RKO (cell line): Measurements from ENCODE around the gene PYGM.
"Not testable (repeated sequence)": the region's sequence is repeated elsewhere in the genome, so short reads cannot be mapped to it uniquely, and the experiment has no call there.

Source experiments
- DNase-seq: peaks from one replicate; pipeline ENCODE4 v3.0.0-alpha.2; 2016; ENCODE audit warnings: low spot score

The PYGM gene

DNA sequence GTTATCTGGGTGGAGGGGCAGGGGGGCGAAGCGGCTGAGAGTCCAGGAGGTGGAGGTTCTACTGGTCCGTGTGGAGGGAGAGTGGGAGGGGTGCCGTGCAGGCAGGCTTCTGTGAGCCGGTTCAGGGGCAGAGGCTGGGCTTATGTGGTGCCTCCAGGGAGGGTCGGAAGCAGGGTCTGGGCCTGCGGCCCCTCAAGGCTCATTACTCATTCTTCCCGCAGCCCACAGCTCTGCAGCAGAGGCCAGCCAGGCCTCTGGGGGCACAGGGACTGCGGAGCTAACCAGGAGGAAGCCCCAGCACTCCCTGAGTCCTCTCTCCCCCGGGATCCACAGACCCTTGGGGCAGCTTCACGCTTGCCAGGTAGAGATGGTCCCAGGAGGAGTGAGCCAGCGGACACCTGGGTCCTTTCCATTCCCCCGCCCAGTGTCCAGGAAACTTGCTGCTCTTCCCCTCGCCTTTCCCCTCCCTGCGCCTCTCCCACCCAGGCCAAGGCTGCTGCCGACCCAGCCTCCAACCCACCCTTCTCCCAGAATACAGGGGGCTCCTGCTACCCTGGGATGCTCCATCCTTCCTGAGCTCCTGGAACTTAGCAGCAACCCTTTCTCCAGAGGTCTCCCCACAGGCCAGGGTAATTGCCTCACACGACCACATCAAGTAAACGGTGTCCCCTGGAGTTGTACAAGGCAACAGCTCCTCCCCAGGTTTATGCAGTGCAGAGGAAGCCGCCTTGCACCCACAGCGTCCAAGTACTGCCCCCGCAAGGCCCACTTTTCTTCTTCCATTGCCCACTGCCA lies 43.1 kb downstream of the PYGM start:
- DNase-seq, result no peak

DNA sequence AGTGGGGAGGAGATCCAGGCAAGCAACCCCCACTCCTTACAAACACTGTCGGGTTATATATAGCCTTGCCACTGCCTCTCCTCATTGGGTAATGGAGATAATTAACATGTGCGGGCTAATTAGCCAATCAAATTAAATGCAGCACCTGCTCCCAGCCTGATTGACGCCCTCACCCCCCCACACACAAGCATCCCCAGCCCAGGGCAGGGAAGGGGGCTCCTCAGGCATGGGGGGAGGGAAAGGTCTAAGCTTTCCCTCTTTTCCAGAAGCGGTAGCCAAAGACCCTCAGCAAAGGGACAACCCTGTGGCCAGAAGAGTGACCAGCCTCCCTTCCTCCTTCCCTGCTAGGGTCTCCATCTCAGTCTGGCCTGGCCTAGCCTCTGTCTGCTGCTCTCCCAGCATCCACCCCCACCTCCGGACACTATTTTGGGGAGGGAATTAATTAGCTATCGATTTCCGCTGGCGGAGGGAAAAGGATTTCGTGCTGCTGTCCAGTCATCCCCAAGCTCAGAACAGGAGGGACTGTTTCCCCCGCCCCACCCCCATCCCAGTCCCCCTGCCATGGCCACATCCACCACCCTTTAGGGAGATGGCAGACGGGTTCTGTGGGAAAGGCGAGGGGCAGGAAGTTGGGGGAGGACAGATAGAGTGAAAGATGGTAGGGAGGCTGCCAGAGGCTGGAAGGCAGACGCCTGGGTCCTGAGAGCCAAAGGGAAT lies 43.9 kb downstream of the PYGM start:
- no peak for DNase-seq

DNA sequence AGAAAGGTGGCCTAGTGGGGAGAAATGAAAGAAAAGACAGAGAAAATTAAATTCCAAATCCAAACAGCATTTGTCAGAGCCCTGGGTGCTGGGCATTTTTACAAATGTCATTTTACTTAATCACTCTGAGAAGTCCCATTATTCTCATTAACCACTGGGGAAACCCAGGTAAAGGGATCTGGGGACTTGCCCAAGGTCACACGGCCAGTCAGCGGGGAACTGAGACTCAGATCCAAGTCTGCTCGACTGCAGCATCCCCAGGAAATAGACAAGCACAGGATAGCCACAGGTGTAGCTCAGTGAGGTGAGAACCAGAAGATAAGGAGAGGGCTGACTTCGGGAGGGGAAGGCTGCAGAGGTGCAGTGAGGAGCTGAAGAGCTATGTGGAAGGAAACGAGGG lies 44.7 kb downstream of the PYGM start:
- DNase-seq, result no peak

DNA sequence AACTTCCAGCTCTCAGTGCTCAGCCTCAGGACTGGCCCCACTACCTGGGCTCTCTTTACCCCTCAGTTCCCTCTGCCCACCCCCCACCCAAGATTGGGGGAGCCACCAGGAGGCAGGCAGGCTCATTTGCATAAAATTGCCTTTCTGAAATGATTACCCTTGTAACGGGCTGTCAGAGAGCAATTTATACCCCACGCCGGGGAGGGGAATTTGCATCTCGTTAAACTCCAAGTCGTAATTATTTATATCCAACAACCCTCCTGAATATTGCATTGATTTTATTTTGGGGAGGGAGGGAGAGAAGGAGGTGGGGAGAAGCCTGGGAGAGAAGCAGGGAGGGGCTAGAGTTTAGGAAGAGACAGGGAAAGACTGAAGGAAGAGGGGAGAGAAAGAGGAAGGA lies 45.1 kb downstream of the PYGM start:
- DNase-seq, result no peak

DNA sequence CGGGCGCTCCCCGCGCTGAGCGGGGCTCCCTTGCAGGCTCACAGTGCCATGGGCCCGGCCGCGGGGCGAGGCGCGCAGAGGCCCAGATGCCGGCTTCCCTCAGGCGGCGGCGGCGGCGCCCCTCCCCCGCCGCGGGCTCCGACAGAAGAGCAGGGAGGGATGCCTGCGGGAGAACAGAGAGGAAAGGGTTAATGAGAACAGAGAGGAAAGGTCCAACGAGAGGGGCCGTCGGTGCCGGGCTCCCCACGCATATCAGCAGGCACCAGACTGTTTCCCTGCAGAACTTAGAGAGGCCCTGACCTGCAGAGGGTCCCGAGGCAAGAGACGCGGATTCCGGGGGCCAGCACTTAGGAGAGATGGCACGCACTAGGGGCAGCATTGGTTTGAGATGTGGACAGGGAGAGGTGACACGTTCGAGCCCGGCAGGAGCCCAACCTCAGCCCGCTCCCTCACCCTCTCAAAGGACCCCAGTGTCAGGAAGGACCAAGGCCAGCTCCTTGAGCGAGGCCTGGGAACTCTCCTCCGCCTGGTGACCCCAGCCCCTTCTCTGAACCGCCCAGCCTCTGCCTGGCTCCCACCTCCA lies 45.9 kb downstream of the PYGM start:
- no peak for DNase-seq

DNA sequence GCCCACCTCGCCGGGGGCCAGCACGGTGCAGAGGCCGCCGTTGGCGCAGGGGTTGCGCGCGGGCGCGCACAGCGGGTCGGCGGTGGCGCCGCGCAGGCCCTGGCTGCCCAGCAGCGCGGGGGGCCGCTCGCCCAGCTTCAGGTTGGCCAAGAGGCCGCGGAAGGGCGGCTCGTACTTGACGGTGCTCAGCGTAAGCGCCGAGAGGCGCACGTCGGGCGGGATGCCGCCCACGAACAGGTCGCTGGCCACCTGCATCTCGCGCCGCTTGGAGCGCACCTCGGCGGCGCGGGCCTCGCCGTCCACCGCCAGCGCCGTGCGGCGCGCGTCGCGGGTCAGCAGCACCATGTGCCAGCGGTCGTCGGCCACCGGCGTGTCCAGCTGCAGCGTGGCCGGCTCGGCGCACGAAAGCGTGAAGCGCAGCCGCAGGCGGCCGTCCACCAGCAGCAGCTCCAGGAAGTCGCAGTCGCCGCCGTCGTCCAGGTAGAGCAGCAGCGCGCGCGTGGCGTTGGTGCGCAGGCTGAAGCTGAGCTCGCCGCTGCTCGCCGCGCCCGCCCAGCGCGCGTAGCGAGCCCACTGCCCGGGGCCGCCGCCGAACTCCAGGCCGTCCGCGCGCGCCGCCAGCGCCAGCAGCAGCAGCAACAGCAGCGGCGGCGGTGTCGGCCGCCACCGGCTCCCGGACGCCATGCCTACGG lies 46.6 kb downstream of the PYGM start:
- DNase-seq, result no peak

DNA sequence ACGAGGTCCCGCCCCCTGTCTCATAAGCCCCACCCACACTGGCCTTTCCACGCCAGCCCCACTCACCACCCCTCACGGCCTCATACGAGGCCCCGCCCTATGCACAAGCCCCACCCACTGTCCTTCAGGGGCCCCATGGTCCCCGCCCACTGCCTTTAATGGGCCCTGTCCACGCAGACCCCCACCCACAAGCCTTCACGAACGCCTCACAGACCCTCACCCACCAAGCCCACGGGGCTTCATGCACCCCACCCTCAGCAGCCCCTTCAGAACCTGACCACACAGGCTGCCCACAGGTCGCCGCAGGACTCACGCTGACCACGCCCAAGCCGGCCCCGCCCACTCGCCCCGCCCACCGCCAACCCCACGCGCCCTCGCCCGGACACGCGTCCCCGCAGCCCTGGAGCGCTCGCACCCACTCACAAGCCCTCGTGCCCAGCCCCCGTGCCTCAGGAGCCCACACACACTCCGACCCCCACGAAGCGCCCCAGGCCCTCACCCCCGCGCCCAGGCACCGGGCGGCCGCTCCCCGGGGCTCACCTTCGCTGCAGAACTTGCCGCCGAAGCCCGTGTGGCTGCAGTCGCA lies 47.3 kb downstream of the PYGM start:
- DNase-seq, result no peak

DNA sequence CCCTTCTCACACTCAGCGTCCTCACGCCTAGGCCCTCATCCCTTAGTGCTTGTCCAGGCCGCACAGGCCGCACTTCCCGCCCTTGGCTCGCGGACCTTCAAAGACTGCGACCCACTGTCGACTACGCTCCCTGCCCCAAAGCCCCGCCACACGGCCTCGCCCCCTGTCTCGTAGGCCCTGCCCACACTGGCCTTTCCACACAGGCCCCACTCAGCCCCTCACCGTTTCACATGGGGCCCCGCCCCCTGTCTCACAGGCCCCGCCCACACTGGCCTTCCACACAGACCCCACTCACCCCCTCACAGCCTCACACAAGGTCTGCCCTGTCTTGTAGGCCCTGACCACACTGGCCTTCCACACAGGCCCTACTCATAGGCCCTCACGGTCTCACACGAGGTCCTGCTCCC lies 47.8 kb downstream of the PYGM start:
- DNase-seq, result no peak

DNA sequence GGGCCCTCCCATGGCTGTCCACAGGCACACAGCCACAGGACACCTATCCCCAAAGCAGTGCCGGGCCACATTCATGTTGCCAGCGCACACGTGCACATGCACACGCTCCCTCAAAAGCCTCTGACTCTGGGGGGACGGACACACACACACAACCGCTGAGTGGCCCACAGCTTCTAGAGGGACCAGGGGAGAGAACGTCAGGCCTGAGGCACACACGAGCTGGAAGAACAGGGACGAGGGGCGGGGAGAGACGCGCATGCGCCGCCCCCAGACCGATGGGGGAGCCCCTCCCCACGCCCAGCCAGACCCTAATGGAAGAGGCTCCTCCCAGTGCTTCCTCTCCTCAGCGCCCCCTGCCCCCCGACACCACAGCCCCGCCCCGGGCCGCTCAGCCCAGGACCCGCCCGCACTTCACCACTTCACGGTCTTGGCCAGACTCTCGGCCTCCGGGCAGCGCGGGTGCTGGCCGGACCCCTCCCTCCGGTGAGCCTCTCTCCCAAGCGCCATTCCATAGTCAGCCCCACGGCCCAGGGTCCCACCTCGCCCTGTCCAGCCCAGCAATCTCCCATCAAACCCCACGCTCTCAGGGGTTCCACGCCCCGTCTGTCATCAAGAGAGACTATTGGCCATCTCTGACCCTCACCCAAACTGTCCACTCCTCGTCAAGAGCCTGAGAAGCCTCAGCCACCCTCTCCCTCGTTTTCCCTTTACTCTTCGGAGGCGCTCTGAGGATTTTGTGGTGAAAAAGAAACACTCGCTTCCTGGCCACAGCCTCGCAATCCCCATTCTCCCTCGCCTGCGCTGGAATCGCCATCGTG lies 48.4 kb downstream of the PYGM start:
- DNase-seq, result no peak

DNA sequence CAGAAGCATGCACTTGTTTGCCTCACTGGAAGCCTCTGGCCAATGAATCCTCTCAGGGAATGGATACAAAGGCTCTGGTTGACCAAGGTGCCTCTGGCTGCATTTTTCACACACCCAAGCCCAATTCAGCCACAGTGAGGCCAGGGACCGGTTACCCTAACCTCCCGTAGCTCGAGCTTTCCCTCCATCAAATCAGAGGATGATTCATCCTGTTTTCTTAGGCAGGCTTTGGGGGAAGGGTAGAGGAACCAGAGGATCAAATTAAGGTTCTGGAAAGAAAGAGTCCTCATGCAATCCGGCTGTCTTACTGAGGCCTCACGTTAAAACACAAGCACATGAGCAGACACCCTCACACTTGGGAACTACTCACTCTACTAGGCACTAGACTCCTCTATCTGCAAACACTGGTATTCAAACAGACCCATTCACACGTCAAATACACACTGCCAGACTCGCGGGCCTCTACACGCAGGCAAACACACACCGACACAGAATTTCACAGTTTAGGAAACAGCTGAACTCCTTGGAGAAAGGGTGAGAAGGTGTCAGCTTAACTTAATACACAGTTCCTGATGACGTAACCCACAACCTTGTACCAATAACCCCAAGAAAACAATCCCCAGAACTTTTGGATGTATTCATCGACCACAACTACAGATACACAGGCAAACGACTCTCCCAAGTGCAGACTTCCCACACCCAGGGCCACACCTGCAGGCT lies 49.2 kb downstream of the PYGM start:
- no peak for DNase-seq

DNA sequence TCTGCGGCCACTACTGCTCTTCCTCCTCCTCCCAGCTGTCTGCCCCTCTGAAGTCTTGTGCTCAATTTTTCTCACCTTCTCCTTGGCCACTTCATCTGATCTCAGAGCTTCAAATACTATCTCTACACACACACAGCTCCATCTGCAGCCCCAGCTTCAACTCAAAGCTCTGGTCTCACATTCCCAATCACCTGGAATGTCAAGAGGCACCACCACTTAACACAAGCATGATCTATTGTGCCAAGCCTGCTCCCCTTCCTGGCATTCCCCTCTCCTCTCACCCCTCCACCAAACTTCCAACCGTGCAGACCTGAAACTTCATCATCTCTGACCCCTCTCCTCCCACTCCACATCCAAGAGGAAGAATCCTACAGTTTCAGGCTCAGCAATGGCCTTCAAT lies 54.3 kb downstream of the PYGM start:
- no peak for DNase-seq

DNA sequence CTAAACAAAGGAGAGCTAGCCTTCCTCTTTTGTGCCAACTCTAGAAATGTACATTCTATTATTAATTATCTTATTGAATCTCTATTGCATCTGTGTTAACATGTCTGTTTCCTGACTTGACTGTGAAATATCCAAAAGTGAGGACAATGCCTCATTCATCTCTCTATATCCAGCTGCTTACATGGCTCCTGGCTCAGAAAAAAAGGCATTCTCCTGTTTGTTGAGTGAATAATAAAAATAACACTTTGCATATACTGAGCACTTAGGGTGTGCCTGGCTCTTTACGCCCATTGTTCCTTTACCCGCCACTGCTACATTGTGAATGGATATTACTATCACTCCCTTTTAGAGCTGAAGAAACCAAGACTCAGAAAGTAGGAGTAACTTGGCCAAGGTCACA lies 56.7 kb downstream of the PYGM start:
- DNase-seq, result no peak

DNA sequence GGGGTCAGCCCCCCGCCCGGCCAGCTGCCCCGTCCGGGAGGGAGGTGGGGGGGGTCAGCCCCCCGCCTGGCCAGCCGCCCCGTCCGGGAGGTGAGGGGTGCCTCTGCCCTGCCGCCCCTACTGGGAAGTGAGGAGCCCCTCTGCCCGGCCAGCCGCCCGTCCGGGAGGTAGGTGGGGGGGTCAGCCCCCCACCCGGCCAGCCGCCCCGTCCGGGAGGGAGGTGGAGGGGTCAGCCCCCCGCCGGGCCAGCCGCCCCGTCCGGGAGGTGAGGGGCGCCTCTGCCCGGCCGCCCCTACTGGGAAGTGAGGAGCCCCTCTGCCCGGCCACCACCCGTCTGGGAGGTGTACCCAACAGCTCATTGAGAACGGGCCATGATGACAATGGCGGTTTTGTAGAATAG lies 57.8 kb downstream of the PYGM start:
- DNase-seq, result not testable (repeated sequence)

DNA sequence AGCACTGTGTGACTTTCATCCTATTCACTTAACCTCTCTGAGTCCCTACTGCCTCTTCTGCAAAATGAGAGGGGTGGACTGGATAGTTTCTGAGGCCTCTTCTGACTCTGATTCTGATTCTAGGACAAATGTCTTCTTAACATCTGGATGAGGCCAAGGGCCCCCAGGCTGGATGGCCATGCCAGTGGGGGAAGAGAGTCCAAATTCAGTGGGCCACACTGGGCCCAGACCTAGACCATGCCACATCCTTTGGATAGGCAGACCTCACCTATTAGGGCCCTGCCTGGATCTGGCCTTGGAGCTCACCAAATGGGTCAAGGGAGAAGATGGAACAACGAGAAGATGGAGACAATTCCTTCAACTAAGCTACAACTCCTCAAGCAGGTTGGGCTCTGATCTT lies 61.3 kb downstream of the PYGM start:
- no peak for DNase-seq

DNA sequence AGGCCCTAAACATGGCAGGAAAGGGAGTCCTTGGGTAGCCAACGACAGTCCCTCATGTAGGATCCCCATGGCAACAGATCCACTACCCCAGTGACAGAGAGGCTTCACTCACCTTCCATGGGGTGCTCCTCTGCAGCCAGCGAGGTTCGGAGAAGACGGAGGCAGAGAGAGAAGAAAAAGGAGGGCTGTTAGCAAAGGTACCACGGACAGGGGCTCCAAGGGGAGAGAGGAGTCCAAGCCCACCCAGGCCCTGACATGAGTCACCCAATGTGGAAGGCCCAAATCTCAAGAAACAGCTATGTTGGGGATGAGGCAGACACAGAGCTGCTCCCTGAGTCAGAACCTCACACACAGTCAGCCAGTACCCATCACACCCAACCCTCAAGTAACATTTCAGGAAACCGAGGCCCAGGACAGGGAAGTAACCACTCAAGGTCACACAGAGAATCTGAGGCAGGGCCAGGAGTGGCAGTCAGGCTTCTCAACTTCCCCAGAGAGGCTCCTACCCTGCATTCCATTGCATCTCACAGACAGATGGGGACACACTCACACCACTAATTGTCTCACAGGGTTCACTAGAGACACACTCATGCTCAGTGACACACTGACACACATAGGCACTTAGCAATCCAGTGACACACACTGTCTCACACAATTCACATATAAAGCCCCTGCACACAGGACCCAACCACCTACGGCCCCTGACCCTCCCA lies 62.0 kb downstream of the PYGM start:
- DNase-seq, result no peak
